OCI-M1 (cell line): ENCODE data around the gene HTR2A.

Source experiments
- DNase-seq: peaks from one replicate; lab custom pipeline; 2025; lab: John Stamatoyannopoulos, UW

The HTR2A gene

DNA sequence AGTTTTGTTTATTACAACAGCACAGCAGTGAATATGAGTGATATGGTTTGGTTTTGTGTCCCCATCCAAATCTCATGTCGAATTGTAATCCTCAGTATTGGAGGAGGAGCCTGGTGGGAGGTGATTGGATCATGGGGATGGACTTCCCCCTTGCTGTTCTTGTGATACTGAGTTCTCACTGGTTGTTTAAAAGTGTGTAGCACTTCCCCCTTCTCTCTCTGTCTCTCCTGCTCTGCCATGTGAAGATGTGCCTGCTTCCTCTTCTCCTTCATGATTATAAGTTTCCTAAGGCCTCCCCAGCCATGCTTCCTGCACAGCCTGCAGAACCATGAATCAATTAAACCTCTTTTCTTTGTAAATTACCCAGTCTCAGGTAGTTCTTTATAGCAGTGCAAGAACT, 91.9 kb downstream of the HTR2A start:
- DNase-seq: peak; percentile 22

DNA sequence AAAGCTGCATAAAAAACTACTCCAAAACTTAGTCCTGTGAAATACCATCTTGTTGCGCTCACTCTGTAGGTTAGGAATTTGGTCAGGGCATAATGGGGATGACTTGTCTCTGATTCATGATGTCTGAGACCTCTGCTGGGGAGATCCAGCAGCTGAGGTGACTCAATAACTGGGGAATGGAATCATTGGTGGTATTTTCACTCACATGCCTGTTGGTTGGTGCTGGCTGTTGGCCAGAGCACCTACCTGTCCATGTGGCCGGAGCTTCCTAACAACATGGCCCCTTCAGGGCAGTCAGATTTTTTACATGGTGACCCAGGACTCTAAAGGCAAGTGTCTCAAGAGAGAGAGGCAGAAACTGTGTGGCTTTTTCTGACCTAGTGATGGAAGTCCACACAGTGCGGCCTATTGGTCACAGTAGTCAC, 92.5 kb downstream of the HTR2A start:
- no peak for DNase-seq

DNA sequence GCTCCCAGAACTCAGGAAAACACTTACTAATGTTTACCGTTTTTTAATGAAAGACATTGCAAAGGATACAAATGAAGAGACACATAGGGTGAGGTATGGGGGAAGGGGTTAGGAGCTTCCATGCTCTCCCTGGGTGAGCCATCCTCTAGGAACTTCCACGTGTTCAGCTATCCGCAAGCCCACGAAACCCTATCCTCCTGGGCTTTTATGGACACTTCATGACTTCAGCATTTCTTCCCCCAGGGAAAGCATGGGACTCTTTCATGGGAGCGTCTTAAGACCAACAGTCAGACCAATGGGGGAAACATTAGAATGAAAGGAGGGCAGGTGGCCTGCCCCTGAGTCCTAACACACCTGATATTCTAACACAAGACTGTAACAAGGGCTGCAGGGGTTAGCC, 93.3 kb downstream of the HTR2A start:
- DNase-seq: no peak

DNA sequence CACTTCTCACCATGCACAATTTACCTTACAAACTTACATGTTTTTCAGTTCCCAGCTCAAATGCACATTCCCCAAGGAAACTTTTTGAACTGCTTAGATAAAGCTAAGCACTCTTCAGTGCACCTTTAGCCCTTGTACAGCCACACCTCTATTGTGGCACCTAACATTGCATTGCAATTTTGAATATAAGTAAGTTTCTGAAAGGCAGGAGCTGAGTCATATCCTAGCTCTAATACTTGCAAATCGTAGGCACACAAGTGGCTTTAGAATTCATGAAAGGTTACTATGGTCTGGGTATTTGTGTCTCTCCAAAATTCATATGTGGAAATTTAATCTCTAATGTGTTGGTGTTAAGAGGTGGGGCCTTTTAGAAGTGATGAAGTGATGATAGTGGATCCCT, 95.0 kb downstream of the HTR2A start:
- DNase-seq: no peak

DNA sequence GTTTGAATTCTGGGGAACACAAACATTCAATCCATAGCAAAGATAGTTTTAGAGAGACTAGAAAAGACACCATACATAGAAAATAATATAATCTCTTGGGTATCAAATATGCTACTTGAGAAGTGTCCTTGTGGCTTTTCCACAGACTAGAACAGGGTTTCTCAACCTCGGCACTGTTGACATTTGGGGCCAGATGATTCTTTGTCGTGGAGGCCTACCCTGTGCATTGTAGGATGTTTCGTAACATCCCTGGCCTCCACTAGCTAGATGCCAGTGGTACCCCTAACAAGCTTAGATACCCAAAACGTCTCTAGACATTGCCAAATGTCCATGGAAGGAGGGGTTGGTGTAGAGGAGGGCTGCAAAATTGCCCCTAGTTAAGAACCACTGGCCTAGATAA, 97.7 kb downstream of the HTR2A start:
- DNase-seq: no peak

DNA sequence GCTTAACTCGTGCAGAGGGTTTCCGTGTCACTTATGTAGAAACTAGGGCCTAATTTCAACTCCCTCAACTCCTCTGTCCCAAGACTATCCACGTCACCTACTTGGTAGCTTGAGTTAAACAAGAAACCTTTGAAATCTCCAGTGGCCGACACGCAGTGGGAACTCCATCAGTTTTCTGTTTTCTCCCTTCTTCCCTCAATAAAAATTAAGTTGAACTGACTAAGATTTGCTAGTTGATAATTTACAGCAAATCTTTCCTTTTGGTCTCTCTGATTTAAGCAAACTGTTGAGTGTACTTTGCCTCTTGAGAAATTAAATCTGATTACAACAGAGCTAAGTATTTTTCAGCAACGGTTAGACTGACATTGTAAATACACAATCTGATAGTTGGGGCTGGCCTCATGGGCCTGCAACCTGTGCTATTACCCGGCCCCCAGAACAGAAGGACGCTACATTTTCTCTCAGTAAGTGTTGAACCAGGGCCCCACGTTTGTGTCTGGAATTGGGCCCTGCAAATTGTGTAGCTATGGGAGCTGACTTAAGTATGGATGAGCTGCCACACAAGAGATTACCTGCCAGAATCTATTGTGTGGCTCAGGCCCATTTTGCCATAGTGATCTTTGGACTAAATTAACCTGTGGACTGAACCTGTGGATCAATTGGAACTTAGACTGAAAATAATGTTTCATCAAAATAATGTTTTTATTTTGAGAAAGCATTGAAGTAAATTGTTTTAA, 99.2 kb downstream of the HTR2A start:
- no peak for DNase-seq

DNA sequence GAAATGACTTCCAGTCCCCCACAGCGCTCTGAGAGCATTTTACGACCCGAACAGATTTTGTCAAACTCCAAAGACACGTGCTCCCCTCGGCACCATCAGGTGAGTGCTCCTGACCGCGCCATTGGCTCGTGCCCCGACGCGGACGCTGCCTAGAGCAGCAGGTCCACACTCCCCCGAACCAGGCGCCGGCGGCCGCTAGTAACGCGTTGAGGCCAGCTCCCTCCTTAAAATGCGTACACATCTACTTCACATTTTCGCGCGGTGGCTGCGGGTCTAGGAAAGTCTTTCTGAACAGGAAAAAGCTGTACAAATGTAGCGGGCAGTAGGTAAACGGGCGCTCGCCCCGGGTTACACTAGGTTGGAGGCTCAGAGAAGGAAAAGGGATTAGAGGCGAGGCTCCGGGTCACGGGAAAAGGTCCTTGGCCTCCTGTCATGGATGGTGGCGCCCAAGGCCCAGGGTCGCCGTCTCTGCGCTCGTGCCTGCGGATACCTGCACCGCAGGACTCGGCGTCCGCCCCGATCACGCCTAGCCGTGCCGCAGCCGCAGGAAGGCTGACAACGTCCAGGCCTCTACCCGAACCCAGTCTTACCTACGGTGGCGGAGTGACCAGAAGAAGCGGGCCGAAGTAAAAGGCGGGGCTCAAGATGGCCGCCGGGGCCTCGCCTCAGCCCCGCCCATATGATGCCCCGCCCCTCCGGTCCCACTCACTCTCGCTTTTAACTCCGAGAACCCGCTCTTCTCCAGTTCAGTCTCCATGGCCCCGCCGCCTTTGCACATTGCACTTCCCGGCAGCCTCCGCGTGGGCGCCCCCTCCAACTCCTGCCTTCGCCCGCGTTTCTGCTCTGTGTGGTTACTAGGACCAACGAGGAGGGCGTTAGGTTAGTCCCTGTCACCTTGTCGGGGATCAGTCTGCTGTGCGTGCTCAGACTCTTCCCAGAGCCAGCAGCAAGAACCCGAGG, 100.1 kb downstream of the HTR2A start, which contains the start of gene ESD:
Gene ESD (minus strand): TSS at position 647 of the 960 bp plus-strand sequence. CDS start 5,748 bp downstream, outside the sequence.
- DNase-seq: peak; percentile 96

DNA sequence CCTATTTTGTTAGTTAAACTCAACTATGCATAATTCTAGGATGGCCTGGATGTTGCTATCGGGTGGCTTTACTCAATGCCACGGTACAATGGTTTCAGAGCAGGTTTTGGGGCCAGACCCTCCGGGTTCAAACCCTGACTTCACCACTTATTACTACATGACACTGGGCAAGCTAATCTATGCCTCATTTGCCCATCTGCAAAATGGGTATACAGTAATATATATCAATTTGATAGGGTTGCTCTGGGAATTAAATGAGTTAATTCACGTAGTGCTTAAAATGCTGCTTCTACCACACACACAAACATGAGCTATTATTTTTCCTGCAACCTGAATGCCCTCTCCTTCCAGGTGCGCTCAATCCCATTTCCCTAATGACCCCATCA, 100.7 kb downstream of the HTR2A start:
- DNase-seq: no peak

DNA sequence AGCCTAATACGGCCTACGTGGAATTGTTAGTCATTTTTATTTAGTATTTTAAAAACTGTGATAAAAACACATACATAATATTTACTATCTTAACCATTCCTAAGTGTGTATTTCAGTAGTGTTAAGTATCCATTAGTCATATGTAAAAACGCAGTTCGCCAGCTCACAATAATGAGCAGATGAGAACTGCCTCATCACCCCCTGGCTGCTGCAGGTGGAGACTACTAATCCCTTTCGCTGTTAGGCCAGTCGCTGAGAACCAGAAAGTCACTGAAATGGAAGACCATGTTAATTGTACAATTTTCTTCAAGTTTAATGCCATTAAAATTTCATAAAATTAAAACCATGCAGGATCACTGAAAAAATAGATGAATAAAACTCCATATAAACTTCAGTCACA, 101.5 kb downstream of the HTR2A start:
- DNase-seq: no peak

DNA sequence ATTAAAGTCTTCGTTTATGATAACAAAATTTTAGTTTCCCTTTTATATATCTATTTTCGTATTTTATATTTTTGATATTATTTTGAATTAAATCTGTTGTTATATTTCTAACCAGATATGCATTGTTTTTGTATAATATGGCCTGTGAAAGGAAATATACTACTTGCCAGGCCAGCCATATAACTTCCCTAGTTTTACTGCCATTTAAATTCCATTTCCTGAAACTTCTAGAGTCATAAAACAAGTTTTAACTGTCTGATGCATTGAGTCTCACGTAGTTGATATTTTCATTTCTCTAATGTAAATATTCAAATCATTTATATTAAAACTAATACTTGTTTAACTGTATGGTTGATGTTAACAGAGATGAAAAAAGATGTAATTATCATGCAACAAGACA, 113.3 kb downstream of the HTR2A start:
- no peak for DNase-seq

DNA sequence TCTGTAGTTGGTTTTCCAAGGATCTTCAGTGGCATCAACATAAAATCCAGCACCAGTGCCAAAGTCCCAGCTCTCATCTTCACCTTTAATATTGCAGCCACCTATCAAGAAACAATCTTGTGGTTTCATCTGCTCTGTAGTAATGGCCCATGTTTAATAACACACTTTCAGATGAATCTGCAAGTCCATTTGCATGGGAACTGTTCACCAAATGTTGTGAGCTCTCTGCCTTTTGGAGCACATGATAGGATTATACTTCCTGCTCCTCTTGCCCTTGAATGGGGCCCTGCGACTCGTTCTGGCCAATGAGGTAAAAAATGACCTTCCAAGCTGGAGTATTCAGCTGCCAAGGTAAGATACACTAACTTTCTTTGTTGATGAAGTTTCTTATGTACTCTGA, 114.2 kb downstream of the HTR2A start:
- no peak for DNase-seq

DNA sequence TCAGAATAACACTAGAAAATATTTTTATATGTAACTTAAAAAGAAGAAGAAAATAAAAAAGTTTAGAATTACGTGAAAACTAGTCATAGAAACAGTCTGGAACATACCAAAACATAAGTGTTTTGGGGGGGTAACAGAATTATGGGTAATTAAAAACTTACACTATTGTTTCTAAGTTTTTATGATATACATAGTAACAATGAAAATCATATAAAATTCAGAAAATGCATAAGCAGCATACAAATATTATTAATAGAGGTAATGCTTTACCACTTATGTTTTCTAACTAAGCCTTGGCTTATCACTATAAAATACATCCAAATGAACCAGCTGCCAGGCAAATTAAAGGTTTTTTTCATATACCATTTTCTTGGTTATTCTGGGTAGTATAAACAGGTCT, 114.8 kb downstream of the HTR2A start:
- no peak for DNase-seq
